DOHH2 (cell line): ENCODE results near the gene TAT.
"Not testable (repeated sequence)": the region's sequence is repeated elsewhere in the genome, so short reads cannot be mapped to it uniquely, and the experiment has no call there.

Source experiments
- H3F3A ChIP-seq: fragments of 200-600 bp; sonication (generic), shearing (Covaris generic); 2 replicates; pipeline ENCODE4 v1.6.0; 2016; ENCODE audit warnings: antibody characterized with exemption, mild to moderate bottlenecking; ENCODE audit not compliant: control insufficient read depth, insufficient read depth
- H3K27ac ChIP-seq: fragments of 200-600 bp; sonication (generic); 2 replicates; pipeline ENCODE4 v1.5.1; 2014; ENCODE audit warnings: low read depth, mild to moderate bottlenecking, low read length, moderate library complexity
- H3K27me3 ChIP-seq: fragments of 200-600 bp; sonication (generic); 2 replicates; pipeline ENCODE4 v1.6.1; 2014; ENCODE audit warnings: mild to moderate bottlenecking, low read length, mixed read lengths; ENCODE audit not compliant: control insufficient read depth
- H3K36me3 ChIP-seq: fragments of 200-600 bp; sonication (generic); 2 replicates; pipeline ENCODE4 v1.6.1; 2014; ENCODE audit warnings: mild to moderate bottlenecking, low read length, moderate library complexity, mixed read lengths; ENCODE audit not compliant: control insufficient read depth
- H3K4me1 ChIP-seq: fragments of 200-600 bp; sonication (generic); 2 replicates; pipeline ENCODE4 v1.6.1; 2014; ENCODE audit warnings: mild to moderate bottlenecking, low read length, mixed read lengths; ENCODE audit not compliant: control insufficient read depth
- H3K4me2 ChIP-seq: fragments of 200-600 bp; sonication (generic); 2 replicates; pipeline ENCODE4 v1.6.0; 2014; ENCODE audit warnings: mild to moderate bottlenecking, low read length, moderate library complexity
- H3K4me3 ChIP-seq: fragments of 200-600 bp; sonication (generic); 2 replicates; pipeline ENCODE4 v1.5.1; 2014; ENCODE audit warnings: mild to moderate bottlenecking, low read length, mixed read lengths
- H3K79me2 ChIP-seq: fragments of 200-600 bp; sonication (generic); 2 replicates; pipeline ENCODE4 v1.6.1; 2014; ENCODE audit warnings: mild to moderate bottlenecking, low read length, mixed read lengths; ENCODE audit not compliant: control insufficient read depth
- H3K9me2 ChIP-seq: fragments of 200-600 bp; sonication (generic); replicated peaks from 2 replicates; pipeline ENCODE4 v1.6.1; 2014; ENCODE audit warnings: mild to moderate bottlenecking, low read length, mixed read lengths; ENCODE audit not compliant: control insufficient read depth
- H3K9me3 ChIP-seq: fragments of 200-600 bp; sonication (generic); 2 replicates; pipeline ENCODE4 v1.6.1; 2014; ENCODE audit warnings: antibody characterized with exemption, low read length, mixed read lengths; ENCODE audit not compliant: control insufficient read depth, insufficient read depth
- H4K20me1 ChIP-seq: fragments of 200-600 bp; sonication (generic); 2 replicates; pipeline ENCODE4 v1.6.0; 2014; ENCODE audit warnings: low read depth, mild to moderate bottlenecking, antibody characterized with exemption, low read length, moderate library complexity; ENCODE audit not compliant: control insufficient read depth, insufficient read depth
- CTCF ChIP-seq: fragments of 200-600 bp; sonication (generic); IDR thresholded peaks from one replicate; pipeline ENCODE4 v1.5.1; 2014; ENCODE audit warnings: antibody characterized with exemption, mild to moderate bottlenecking, low read depth, low read length; ENCODE audit not compliant: poor library complexity, severe bottlenecking
- EZH2phosphoT487 ChIP-seq: fragments of 200-600 bp; sonication (generic); IDR thresholded peaks from 2 replicates; pipeline ENCODE4 v1.6.1; 2017; ENCODE audit warnings: borderline replicate concordance, mild to moderate bottlenecking, antibody characterized with exemption, low read length, moderate library complexity, mixed read lengths

Gene TAT

GRCh38 chr16:71600822-71601221 is 23.9 kb upstream of the TAT start:
- H3F3A ChIP-seq: no peaks in the 10 kb centered on the region
- H3K4me2 ChIP-seq: no peak overlapping the region
- no peaks in the 10 kb centered on the region for H4K20me1 ChIP-seq
- H3K9me3 ChIP-seq: no peaks in the 10 kb centered on the region
- H3K79me2 ChIP-seq: no peaks in the 10 kb centered on the region
- no peak overlapping the region for H3K27ac ChIP-seq
- no peak overlapping the region for H3K4me3 ChIP-seq
- no peaks in the 10 kb centered on the region for H3K27me3 ChIP-seq
- TF ChIP-seq CTCF (no peak), EZH2phosphoT487 (no peak)
- H3K36me3 ChIP-seq: no peaks in the 10 kb centered on the region
- no peaks in the 10 kb centered on the region for H3K9me2 ChIP-seq
- no peaks in the 10 kb centered on the region for H3K4me1 ChIP-seq

GRCh38 chr16:71598426-71598825 is 21.5 kb upstream of the TAT start:
- H3K4me1 ChIP-seq, H3F3A ChIP-seq, H3K27me3 ChIP-seq, H3K27ac ChIP-seq, H3K4me2 ChIP-seq, H4K20me1 ChIP-seq, H3K9me3 ChIP-seq, H3K9me2 ChIP-seq, H3K36me3 ChIP-seq, H3K79me2 ChIP-seq, H3K4me3 ChIP-seq: not testable (repeated sequence)

GRCh38 chr16:71595340-71595826 is 18.5 kb upstream of the TAT start:
- not testable (repeated sequence) for H3K27ac ChIP-seq, H3K9me3 ChIP-seq, H3K4me2 ChIP-seq, H3K4me1 ChIP-seq, H3K9me2 ChIP-seq, H3K27me3 ChIP-seq, H3K4me3 ChIP-seq, H3F3A ChIP-seq, H4K20me1 ChIP-seq, H3K79me2 ChIP-seq, H3K36me3 ChIP-seq

GRCh38 chr16:71594000-71594646 is 17.2 kb upstream of the TAT start:
- no peaks in the 10 kb centered on the region for H3K79me2 ChIP-seq
- H3K27me3 ChIP-seq: peaks cover 5% of the 10 kb centered on the region; the same call in 1 of the 2 replicates
- no peaks in the 10 kb centered on the region for H3K36me3 ChIP-seq
- H3K9me2 ChIP-seq: no peaks in the 10 kb centered on the region
- no peak overlapping the region for H3K4me3 ChIP-seq
- no peak overlapping the region for H3K27ac ChIP-seq
- H3K4me1 ChIP-seq: no peaks in the 10 kb centered on the region
- H3K9me3 ChIP-seq: no peaks in the 10 kb centered on the region
- TF ChIP-seq CTCF: no peak
- TF ChIP-seq EZH2phosphoT487: no peak
- no peak overlapping the region for H3K4me2 ChIP-seq
- no peaks in the 10 kb centered on the region for H4K20me1 ChIP-seq
- no peaks in the 10 kb centered on the region for H3F3A ChIP-seq
